ENCODE results near the gene MBTPS1. TPM values are rescaled to one million over a fixed set of nuclear protein-coding genes. Genes with fewer than 3 reads are reported as not detected.

Gene MBTPS1
- total RNA-seq, 1 donor from 2014 or later, result 103 TPM

- DNase-seq (ENCODE audit: low spot score), result no peak
Observed at GRCh38 chr16:84098939-84099338, 17.8 kb downstream of the MBTPS1 start.

GRCh38 chr16:84096447-84097005 lies 20.2 kb downstream of the MBTPS1 start:
- DNase-seq (ENCODE audit: low spot score), result no peak

GRCh38 chr16:84095466-84095865 lies 21.3 kb downstream of the MBTPS1 start:
- DNase-seq (ENCODE audit: low spot score), result no peak

GRCh38 chr16:84093879-84094270 lies 22.9 kb downstream of the MBTPS1 start:
- DNase-seq (ENCODE audit: low spot score), result no peak

GRCh38 chr16:84093120-84093878 lies 23.4 kb downstream of the MBTPS1 start:
- no peak for DNase-seq (ENCODE audit: low spot score)

- DNase-seq (ENCODE audit: low spot score), result no peak
Observed at GRCh38 chr16:84091460-84091859, 25.3 kb downstream of the MBTPS1 start.

GRCh38 chr16:84090211-84090610 lies 26.5 kb downstream of the MBTPS1 start:
- DNase-seq (ENCODE audit: low spot score), result no peak

GRCh38 chr16:84088695-84089395 lies 27.9 kb downstream of the MBTPS1 start:
- DNase-seq (ENCODE audit: low spot score), result no peak

GRCh38 chr16:84087466-84088151 lies 29.1 kb downstream of the MBTPS1 start:
- no peak for DNase-seq (ENCODE audit: low spot score)

GRCh38 chr16:84087001-84087400 lies 29.7 kb downstream of the MBTPS1 start:
- DNase-seq (ENCODE audit: low spot score), result no peak

GRCh38 chr16:84086341-84086740 lies 30.4 kb downstream of the MBTPS1 start:
- no peak for DNase-seq (ENCODE audit: low spot score)

- no peak for DNase-seq (ENCODE audit: low spot score)
Observed at GRCh38 chr16:84085773-84086172, 31.0 kb downstream of the MBTPS1 start.

GRCh38 chr16:84085271-84085667 lies 31.5 kb downstream of the MBTPS1 start:
- no peak for DNase-seq (ENCODE audit: low spot score)

GRCh38 chr16:84084570-84085270 lies 32.0 kb downstream of the MBTPS1 start:
- DNase-seq (ENCODE audit: low spot score), result peak; percentile 62

- DNase-seq (ENCODE audit: low spot score), result no peak
Observed at GRCh38 chr16:84082835-84083569, 33.7 kb downstream of the MBTPS1 start.

GRCh38 chr16:84082110-84082509 lies 34.6 kb downstream of the MBTPS1 start:
- DNase-seq (ENCODE audit: low spot score), result no peak

- DNase-seq (ENCODE audit: low spot score), result no peak
Observed at GRCh38 chr16:84081446-84081989, 35.2 kb downstream of the MBTPS1 start.

GRCh38 chr16:84080813-84081212 lies 35.9 kb downstream of the MBTPS1 start:
- DNase-seq (ENCODE audit: low spot score), result no peak

GRCh38 chr16:84080378-84080777 lies 36.4 kb downstream of the MBTPS1 start:
- DNase-seq (ENCODE audit: low spot score), result no peak

- DNase-seq (ENCODE audit: low spot score), result no peak
Observed at GRCh38 chr16:84079664-84080063, 37.1 kb downstream of the MBTPS1 start.

GRCh38 chr16:84075376-84075775 lies 41.4 kb downstream of the MBTPS1 start:
- DNase-seq (ENCODE audit: low spot score), result no peak

Data from ureter (tissue), 1 donor.